Islet precursor cell (in vitro differentiated cells): ENCODE data around the gene GRIK4.

ENCODE experiments used
- DNase-seq: peaks from one replicate; pipeline ENCODE4 v3.0.0-alpha.2; 2018

Gene GRIK4

GRCh38 chr11:120819003-120819402, 307.5 kb downstream of the GRIK4 start:
- no peak for DNase-seq

GRCh38 chr11:120819437-120820365, 308.2 kb downstream of the GRIK4 start:
- no peak for DNase-seq

- no peak for DNase-seq
Measured at GRCh38 chr11:120823159-120823558, 311.6 kb downstream of the GRIK4 start.

- DNase-seq = no peak
Measured at GRCh38 chr11:120824242-120824641, 312.7 kb downstream of the GRIK4 start.

- no peak for DNase-seq
Measured at GRCh38 chr11:120827198-120827597, 315.6 kb downstream of the GRIK4 start.

GRCh38 chr11:120827820-120828219, 316.3 kb downstream of the GRIK4 start:
- no peak for DNase-seq

GRCh38 chr11:120828847-120829246, 317.3 kb downstream of the GRIK4 start:
- DNase-seq = no peak

DNA sequence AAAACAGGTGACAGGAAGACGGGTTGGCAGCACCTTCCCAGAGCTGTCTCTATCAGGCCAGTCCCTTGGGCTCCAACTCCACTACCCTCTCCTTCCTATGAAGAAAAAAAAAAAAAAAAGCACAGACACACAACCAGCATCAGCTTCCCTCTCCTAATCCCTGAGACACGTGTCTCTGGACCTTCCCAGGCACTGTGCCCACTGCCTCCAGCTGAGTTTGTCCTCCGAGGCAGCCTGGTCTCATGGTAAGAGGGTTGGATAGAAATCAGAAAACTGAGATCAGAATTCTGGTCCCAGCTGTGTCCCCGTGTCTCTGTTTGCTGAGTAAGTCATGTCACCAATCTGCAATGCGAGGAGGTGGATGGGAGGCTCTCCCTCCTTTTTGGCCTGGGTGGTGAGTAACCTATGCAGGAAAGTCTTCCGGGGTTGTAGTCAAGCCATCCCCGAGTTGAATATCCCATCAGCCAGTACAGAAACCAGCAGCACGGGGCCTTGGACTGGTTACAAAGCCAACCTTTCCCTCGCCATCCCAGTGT, 318.6 kb downstream of the GRIK4 start:
- no peak for DNase-seq

- peak; percentile 67 for DNase-seq
Measured at GRCh38 chr11:120832481-120833238, 321.1 kb downstream of the GRIK4 start.

GRCh38 chr11:120834686-120835210, 323.2 kb downstream of the GRIK4 start:
- no peak for DNase-seq

DNA sequence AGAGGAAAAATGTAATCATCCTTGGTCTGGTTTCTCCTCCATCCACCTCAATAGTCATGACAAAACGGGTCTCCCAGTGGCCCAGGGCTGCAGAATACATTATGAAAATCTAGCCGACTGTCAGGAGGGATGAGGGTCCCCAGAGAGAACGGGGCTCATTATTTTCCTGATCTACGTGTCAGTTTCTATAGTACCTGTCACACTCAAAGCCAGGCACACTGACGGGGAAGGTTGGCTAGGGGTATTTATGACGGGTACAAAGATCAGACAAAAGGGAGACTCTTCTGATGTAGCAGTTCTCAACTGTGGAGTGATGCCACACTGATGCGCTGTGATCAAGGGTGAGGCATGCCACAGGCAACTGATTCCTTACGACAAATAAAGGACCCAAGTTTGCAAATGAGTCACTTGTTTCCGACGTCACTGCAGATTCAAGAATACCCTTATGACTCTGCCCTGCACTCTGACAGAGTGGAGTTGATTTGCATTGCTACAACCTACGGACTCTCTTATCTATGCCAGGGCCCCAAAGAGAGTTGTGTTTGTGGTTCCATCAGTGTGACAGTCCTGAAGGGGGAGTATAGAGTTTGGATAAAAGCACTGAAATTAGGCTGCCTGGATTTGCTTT, 324.2 kb downstream of the GRIK4 start:
- DNase-seq = no peak

DNA sequence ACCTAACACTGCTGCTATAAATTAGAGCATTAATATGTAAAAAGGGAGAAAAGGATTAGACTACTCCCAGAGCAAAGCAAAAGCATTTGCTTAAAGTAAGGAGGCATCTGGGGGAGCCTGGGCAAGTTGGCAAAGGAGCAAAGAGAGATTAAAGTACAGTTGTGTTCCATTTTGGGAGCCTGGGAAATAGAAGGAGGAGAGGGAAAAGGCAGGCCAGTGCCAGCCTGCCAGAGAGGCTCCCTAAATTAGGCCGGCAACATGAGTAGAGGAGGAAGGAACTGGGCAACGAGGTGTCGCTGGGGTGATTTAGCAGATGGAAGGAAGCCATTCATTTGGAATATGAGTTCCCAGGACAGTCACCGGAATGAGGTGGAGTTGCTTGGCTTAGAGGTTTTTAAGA, 326.1 kb downstream of the GRIK4 start:
- DNase-seq = no peak

DNA sequence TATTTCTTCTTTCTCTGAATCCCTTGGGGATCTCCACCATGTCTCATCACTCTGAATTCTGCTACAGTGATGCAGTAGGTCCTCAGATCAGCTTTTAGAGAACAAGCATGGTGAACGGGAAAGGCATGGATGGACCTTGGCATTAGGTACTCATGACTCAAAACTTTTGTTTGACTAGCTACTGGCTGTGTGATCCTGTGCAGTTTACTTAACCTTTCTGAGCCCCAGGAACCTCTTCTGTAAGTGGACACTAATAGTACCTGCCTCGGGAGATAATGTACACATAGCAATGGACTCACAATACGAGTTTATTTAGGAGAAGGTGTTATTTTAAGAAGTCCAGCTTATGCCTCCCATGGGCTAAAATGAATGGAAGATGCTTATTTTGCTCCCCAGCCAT, 327.7 kb downstream of the GRIK4 start:
- no peak for DNase-seq

DNA sequence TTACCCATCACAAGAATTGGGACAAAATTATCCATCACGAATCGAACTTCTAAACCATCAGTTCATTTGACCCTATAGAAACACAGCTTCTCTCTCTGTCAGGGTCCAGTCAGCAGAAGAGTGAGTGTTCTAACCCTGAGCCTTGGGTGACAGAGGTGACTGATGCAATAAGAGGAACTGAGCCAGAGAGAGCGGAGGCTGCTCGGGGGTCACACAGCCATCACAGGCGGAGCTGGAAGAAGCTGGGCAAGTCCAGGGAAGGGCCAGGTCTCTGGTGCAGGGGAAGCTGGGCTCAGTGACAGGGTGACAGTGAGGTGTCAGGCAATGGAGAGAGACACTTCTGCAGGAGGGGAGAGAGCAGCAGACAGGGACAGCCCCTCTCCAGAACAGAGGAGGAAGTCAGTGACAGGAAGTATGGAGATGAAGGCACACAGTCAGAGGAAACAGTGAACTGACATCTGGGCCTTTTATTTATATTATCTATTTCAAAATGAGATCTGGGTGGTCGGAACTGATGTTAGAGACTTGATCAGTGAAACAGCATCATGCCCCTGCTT, 328.4 kb downstream of the GRIK4 start:
- DNase-seq = no peak

GRCh38 chr11:120840661-120841060, 329.1 kb downstream of the GRIK4 start:
- no peak for DNase-seq

DNA sequence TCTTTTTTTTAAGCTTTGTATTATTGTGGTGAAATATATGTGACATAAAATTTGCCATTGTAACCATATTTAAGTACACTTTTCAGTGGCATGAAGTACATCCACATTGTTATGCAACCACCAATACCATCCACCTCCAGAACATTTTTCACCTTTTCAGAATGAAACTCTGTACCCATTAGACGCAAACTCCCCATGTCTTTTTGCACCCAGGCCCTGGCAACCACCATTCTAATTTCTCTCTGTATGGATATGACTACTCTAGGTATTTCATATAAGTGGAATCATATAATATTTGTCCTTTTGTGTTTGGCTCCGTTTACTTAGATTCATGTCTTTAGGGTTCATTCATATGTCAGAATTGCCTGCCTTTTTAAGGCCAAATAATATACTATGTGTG, 329.5 kb downstream of the GRIK4 start:
- DNase-seq = no peak

DNA sequence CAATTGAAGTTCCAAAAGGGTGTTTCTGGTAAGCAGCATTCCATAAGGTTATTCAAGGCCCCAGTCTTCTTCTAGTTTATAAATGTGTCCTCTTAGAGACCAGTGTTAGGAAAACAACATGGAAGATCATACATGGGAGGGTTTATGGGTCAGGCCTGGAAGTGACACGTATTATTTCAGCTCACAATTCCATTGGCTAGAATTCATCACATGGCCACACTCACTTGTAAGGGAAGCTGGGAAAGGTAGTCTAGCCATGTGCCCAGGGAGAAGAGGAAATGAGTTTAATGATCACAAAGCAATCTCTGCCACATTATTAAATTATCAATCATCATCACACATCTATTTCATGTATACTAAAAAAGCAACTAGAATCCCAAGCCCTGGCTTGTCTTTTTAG, 330.6 kb downstream of the GRIK4 start:
- no peak for DNase-seq

DNA sequence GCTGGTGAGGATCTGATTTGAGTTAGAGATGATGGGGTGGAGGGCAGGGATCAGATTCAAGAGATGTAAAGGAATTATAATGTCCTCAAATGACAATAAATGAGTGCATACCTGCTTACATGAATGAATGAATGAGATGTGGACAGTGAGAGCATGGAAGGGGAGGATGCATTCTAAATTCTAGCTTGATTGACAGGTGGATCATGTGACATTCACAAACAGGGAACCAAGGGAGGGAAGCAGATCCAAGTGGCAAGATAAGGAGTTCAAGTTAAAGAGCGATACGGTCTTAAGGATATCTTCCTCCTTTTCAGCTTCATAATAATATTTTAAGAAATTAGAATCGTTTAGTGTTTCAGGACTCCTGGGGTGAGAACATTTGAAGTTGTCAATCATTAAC, 341.9 kb downstream of the GRIK4 start:
- no peak for DNase-seq

GRCh38 chr11:120854988-120855387, 343.4 kb downstream of the GRIK4 start:
- no peak for DNase-seq

GRCh38 chr11:120857508-120857907, 346.0 kb downstream of the GRIK4 start:
- DNase-seq = no peak

DNA sequence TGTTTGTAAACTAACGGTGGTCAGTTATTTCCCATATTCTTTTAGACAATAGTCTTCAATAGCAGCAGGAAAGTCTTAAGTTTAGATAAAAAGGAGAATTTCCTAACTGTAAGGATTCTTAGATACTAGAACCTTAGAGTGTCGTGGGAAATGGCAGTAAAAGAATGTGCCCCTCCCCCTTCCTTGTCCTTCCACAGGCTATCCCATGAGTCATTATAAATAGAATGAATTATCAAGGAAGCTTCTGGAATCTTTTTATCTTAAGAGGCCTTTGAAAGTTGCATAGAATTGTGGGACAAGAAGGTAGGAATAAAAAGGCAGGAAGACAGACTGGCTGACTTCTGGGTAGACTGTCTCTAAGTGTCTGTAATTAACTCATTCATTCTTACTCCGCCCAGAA, 347.2 kb downstream of the GRIK4 start:
- DNase-seq = no peak

DNA sequence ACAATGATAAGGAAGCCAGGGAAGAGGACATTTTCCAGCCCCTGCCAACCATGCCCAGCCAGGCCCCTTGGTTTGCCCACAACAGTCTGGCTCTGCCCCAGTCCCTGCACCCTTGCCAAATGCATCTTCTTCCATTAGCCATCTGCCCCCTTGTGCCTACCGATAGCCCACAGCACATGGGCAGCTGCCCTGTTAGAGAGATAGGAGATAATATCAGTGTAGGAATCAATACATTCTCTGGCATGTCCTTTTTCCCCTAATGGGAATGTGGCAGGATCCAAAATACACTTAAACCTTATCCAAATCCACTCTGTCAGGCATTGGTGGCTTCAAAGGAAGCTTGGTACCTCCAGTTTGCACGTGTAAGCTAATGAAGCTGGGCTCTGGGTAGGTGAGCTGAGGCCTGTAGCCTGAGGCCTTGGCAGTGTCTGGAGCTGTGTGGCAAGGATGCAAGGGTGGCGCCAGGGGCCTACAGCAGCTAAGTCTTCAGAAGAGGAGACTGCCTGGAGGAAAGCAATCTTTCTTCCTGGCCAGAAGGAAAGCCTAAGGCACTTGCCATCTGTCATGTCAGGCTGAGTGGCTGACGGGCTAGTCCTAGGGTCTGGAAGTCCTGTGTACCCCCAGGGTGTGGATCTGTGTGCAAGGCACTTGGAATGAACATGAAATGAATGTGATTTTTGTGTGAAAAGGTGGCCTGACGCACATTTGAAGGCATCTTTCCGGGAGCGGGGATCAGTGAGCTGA, 348.2 kb downstream of the GRIK4 start:
- no peak for DNase-seq
